ENCODE data around the gene PCNA.

The PCNA gene

GRCh38 chr20:5143851-5144250 lies 24.1 kb upstream of the PCNA start:
- no peak for DNase-seq (ENCODE audit: low spot score)

GRCh38 chr20:5141615-5142014 lies 21.9 kb upstream of the PCNA start:
- DNase-seq (ENCODE audit: low spot score) = no peak

DNA sequence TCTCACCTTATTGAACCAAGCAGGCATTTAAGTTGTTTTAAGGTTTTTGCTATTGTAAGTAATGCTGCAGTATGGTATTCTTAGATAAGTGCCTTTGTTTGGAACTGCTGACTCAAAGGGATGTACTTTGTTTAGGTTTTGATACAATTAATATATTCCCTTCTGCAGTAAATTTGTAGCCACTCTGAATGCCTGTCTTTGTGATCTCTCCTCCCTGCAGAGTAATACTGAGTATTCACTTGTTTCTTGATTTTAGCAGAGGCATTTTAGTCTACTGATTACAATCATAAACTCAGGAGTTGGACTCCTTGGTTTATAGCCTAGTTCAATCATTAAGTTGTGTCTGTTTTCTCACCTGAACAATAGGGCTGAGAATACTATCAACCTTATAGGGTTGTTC lies 20.4 kb upstream of the PCNA start:
- DNase-seq (ENCODE audit: low spot score) = no peak

- no peak for DNase-seq (ENCODE audit: low spot score)
Observed at GRCh38 chr20:5136096-5136495, 16.3 kb upstream of the PCNA start.

GRCh38 chr20:5135363-5136012 lies 15.7 kb upstream of the PCNA start:
- no peak for DNase-seq (ENCODE audit: low spot score)

- DNase-seq (ENCODE audit: low spot score) = no peak
Observed at GRCh38 chr20:5133998-5134397, 14.2 kb upstream of the PCNA start.

GRCh38 chr20:5131502-5131901 lies 11.7 kb upstream of the PCNA start:
- DNase-seq (ENCODE audit: low spot score) = no peak

- no peak for DNase-seq (ENCODE audit: low spot score)
Observed at GRCh38 chr20:5128886-5129285, 9.1 kb upstream of the PCNA start.

GRCh38 chr20:5127859-5128424 lies 8.2 kb upstream of the PCNA start:
- no peak for DNase-seq (ENCODE audit: low spot score)

DNA sequence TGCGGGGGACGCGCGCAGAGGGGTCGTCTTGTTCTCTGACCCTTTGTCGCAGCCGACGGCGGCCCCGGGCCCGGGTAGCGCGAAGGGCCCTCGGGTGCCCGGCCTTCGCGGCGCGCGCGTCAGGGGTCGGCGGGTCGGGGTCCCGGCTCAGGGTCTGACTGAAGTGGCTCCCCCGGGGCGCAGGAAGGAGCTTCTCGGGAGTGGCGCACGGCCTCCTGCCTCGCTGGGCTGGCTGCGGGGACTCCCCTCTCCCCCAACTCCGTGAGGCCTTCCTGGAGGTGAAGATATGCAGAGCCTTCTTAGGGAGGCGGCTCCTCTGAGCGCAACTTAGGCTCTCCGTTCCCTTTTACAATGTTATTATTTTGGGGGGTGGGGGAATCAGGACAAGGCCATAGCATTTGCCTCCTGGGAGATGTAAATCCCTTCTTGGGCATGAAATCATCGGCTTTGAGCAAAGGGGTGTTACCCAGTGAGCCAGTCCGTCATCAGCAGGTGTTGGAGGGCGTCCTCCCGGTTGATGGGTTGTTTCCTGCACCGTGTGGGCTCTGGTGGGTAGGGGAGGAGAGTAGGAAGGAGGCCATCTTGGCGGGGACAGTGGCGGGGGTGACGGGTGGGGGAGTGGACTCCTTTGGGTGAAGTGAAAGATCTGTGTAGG lies 7.6 kb upstream of the PCNA start:
- peak; percentile 52 for DNase-seq (ENCODE audit: low spot score)

DNA sequence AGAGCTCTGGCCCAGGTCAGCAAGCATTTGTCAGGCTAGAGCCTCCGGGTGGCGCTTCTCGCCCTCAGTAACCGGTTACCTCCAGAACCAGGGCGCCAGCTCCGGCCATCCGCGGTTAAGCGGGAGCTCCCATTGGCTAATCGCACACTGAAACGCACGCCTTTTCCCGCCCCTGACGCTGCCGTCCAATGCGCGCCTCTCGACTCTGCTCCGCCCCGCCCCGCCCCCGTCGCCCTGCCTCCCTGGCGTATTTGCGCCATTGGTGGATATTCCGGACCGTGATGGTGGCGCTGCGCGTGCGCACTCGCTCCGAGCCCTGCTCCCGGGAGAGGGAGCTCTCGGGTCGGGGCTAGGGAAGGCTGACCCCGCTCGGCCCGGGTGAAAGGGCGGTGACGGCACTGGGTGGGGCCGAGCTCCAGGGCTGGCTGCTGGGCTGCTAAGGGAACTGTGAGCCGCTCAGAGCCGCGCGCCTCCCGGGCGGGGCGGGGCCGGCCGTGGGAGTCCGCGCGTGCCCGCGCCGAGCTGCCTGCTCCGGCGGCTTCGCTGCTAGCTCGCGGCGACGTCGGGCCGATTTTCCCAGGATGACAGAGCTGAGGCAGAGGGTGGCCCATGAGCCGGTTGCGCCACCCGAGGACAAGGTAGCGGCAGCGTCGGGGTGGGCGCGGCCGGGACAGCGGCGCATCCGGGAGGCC lies 6.9 kb upstream of the PCNA start, which contains the start of gene CDS2:
Gene CDS2, plus strand, starts transcription at position 497 of the 692 bp plus-strand sequence. Its CDS starts 85 bp downstream, at position 582.
- peak; percentile 98 for DNase-seq (ENCODE audit: low spot score)

DNA sequence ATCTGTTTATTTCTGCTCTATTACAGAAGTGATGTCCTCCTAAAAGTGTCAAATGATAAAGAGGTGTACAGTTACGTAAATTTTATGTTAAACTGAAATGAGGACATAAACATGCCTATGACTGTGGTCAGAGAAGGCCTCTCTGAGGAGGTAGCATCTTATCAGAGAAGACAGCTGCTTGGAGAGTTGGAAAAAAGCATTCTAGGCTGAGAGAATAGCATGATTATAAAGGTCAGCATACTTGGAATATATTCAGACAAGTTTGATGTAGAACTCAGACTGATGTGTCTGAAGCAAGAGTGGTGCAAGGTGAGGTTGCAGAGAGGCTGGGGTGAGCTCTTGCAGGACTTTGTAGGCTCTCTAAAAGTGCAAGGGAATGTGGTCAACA lies 3.1 kb upstream of the PCNA start:
- no peak for DNase-seq (ENCODE audit: low spot score)

GRCh38 chr20:5120185-5120476 lies 373 bp upstream of the PCNA start:
- DNase-seq (ENCODE audit: low spot score) = no peak

GRCh38 chr20:5119143-5119434 lies 669 bp downstream of the PCNA start:
- DNase-seq (ENCODE audit: low spot score) = no peak

- no peak for DNase-seq (ENCODE audit: low spot score)
Observed at GRCh38 chr20:5118220-5119142, 1.3 kb downstream of the PCNA start.

GRCh38 chr20:5116875-5117274 lies 2.9 kb downstream of the PCNA start:
- DNase-seq (ENCODE audit: low spot score) = no peak

- no peak for DNase-seq (ENCODE audit: low spot score)
Observed at GRCh38 chr20:5114403-5114802, 5.4 kb downstream of the PCNA start.

- no peak for DNase-seq (ENCODE audit: low spot score)
Observed at GRCh38 chr20:5113615-5113986, 6.2 kb downstream of the PCNA start.

DNA sequence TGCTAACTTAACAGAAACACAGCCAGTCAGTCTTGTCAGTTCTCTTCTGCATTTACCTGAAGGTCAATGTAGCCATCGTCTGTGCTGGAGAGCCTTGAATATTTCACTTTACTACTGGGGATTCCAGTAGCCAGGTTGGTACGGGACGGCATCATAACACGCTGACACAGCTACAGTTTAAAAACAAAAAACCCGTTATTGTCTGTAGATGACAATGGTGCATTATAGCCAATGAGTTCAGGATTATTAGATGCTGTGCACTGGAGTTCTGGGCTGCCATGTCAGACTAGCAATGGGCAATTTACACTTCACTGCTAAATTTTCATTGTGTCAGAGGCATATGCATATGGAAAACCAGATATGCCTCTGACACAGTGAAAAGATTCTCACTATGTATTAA lies 10.5 kb downstream of the PCNA start:
- DNase-seq (ENCODE audit: low spot score) = no peak

GRCh38 chr20:5104479-5104878 lies 15.3 kb downstream of the PCNA start:
- DNase-seq (ENCODE audit: low spot score) = no peak

DNA sequence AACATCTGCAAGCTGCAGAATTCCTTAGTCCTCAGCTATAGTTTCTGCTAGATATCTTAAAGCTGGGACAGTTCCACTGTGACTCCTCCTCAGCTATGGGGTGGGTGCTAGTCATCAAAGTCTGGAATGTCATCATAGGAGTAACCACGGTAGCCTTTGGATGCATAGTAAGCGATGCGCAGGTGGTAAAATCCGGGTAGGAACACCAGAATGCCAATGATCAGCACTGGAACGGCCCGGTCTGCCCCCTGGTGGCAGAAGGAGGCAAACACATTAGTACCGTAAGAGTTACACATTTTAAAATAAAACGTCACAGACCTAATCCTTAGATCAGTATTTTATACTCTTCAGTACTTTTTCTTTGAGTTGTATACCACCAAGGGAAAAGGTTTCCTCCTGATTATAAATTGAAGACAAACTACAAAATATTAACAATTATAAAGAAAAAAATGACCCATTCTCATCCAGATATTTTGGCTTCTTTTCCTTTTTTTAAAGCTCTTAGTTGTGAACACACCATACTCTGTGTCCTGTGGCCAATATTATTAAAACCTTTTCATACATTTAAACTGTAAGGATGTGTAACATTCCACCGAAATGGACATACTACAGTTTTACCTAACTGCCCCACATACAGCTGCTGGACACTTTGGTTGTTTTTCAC lies 18.9 kb downstream of the PCNA start:
- DNase-seq (ENCODE audit: low spot score) = peak; percentile 49

Data from SK-N-DZ (cell line).